GM20431 (cell line): ENCODE measurements around the gene EXOSC6.
"Not testable (repeated sequence)": the region's sequence is repeated elsewhere in the genome, so short reads cannot be mapped to it uniquely, and the experiment has no call there.

Experiments used
- in situ Hi-C: fragments of 300-500 bp; cut with MseI, MboI; formaldehyde crosslinking; loops from one replicate; pipeline ENCODE4 v1.15.0; 2020; ENCODE audit warnings: low sequenced_read_pairs; ENCODE audit not compliant: unreplicated experiment

Gene EXOSC6

GRCh38 chr16:70203508-70203907 lies 48.2 kb downstream of the EXOSC6 start:
- in situ Hi-C loops: not testable (repeated sequence)

- in situ Hi-C loops: not testable (repeated sequence)
Measured at GRCh38 chr16:70200063-70200462, 51.7 kb downstream of the EXOSC6 start.

- in situ Hi-C loops: not testable (repeated sequence)
Measured at GRCh38 chr16:70199170-70199569, 52.6 kb downstream of the EXOSC6 start.

- in situ Hi-C loops: not testable (repeated sequence)
Measured at GRCh38 chr16:70198666-70199065, 53.1 kb downstream of the EXOSC6 start.

- in situ Hi-C loops: not testable (repeated sequence)
Measured at GRCh38 chr16:70198230-70198629, 53.5 kb downstream of the EXOSC6 start.

- in situ Hi-C loops: not testable (repeated sequence)
Measured at GRCh38 chr16:70197611-70198010, 54.1 kb downstream of the EXOSC6 start.
